ENCODE data around the gene LRRC4. TPM values are rescaled to one million over a fixed set of nuclear protein-coding genes. Genes with fewer than 3 reads are reported as not detected.

The LRRC4 gene
- total RNA-seq, 1 donor = 0.72 TPM

GRCh38 chr7:128029405-128029995 is 1.7 kb downstream of the LRRC4 start:
- Histone ChIP-seq H3K4me3 (ENCODE audit: insufficient read depth, low read length) (no peak overlapping the region), H2AFZ (ENCODE audit: low read length) (no peak overlapping the region), H3K36me3 (ENCODE audit: insufficient read depth, low read length) (peaks cover 4% of the 10 kb centered on the region), H3K4me2 (ENCODE audit: insufficient read depth, low read length) (no peak overlapping the region), H3K27ac (ENCODE audit: low read depth, low read length) (no peak overlapping the region), H3K9me3 (ENCODE audit: low read depth, low read length) (no peaks in the 10 kb centered on the region), H4K20me1 (ENCODE audit: insufficient read depth, low read length) (peaks cover 72% of the 10 kb centered on the region), H3K4me1 (ENCODE audit: insufficient read depth, low read length) (peaks cover 16% of the 10 kb centered on the region), H3K27me3 (ENCODE audit: insufficient read depth, low read length) (no peaks in the 10 kb centered on the region), H3K79me2 (ENCODE audit: insufficient read depth, low read length) (peaks cover 31% of the 10 kb centered on the region)
- DNase-seq (ENCODE audit: insufficient read length, low spot score, missing footprints) = no peak
- TF ChIP-seq CTCF (IDR thresholded peaks at IDR 0.05; ENCODE audit: extremely low read depth, low read depth, low read length) = no peak

GRCh38 chr7:128027485-128027980 is 3.7 kb downstream of the LRRC4 start:
- Histone ChIP-seq H3K27ac (ENCODE audit: low read depth, low read length) (no peak overlapping the region), H3K4me3 (ENCODE audit: insufficient read depth, low read length) (no peak overlapping the region)
- TF ChIP-seq CTCF (IDR thresholded peaks at IDR 0.05; ENCODE audit: extremely low read depth, low read depth, low read length) = no peak

GRCh38 chr7:128026551-128026950 is 4.7 kb downstream of the LRRC4 start:
- no peak overlapping the region for H2AFZ ChIP-seq (ENCODE audit: low read length)
- no peak overlapping the region for H3K4me2 ChIP-seq (ENCODE audit: insufficient read depth, low read length)
- H3K27me3 ChIP-seq (ENCODE audit: insufficient read depth, low read length) = no peaks in the 10 kb centered on the region
- H3K9me3 ChIP-seq (ENCODE audit: low read depth, low read length) = no peaks in the 10 kb centered on the region
- H4K20me1 ChIP-seq (ENCODE audit: insufficient read depth, low read length) = peaks cover 70% of the 10 kb centered on the region
- peaks cover 26% of the 10 kb centered on the region for H3K4me1 ChIP-seq (ENCODE audit: insufficient read depth, low read length)
- no peak overlapping the region for H3K27ac ChIP-seq (ENCODE audit: low read depth, low read length)
- H3K36me3 ChIP-seq (ENCODE audit: insufficient read depth, low read length) = peaks cover 4% of the 10 kb centered on the region
- no peak for TF ChIP-seq CTCF (IDR thresholded peaks at IDR 0.05; ENCODE audit: extremely low read depth, low read depth, low read length)
- no peak overlapping the region for H3K4me3 ChIP-seq (ENCODE audit: insufficient read depth, low read length)
- peaks cover 28% of the 10 kb centered on the region for H3K79me2 ChIP-seq (ENCODE audit: insufficient read depth, low read length)
- no peak for DNase-seq (ENCODE audit: insufficient read length, low spot score, missing footprints)

More at GRCh38 chr7:128027485-128027980, 3.7 kb downstream of the LRRC4 start:
- no peaks in the 10 kb centered on the region for H3K27me3 ChIP-seq (ENCODE audit: insufficient read depth, low read length)
- DNase-seq (ENCODE audit: insufficient read length, low spot score, missing footprints) = no peak
- no peak overlapping the region for H2AFZ ChIP-seq (ENCODE audit: low read length)
- H4K20me1 ChIP-seq (ENCODE audit: insufficient read depth, low read length) = peaks cover 71% of the 10 kb centered on the region
- no peaks in the 10 kb centered on the region for H3K9me3 ChIP-seq (ENCODE audit: low read depth, low read length)
- peaks cover 28% of the 10 kb centered on the region for H3K79me2 ChIP-seq (ENCODE audit: insufficient read depth, low read length)
- H3K4me2 ChIP-seq (ENCODE audit: insufficient read depth, low read length) = no peak overlapping the region
- H3K36me3 ChIP-seq (ENCODE audit: insufficient read depth, low read length) = peaks cover 4% of the 10 kb centered on the region
- H3K4me1 ChIP-seq (ENCODE audit: insufficient read depth, low read length) = peaks cover 21% of the 10 kb centered on the region

GRCh38 chr7:128025819-128026218 is 5.4 kb downstream of the LRRC4 start:
- Histone ChIP-seq H3K4me1 (ENCODE audit: insufficient read depth, low read length) (peaks cover 31% of the 10 kb centered on the region), H3K27me3 (ENCODE audit: insufficient read depth, low read length) (no peaks in the 10 kb centered on the region), H2AFZ (ENCODE audit: low read length) (no peak overlapping the region), H3K36me3 (ENCODE audit: insufficient read depth, low read length) (peaks cover 4% of the 10 kb centered on the region), H3K27ac (ENCODE audit: low read depth, low read length) (no peak overlapping the region), H4K20me1 (ENCODE audit: insufficient read depth, low read length) (peaks cover 72% of the 10 kb centered on the region), H3K4me3 (ENCODE audit: insufficient read depth, low read length) (no peak overlapping the region), H3K4me2 (ENCODE audit: insufficient read depth, low read length) (no peak overlapping the region), H3K79me2 (ENCODE audit: insufficient read depth, low read length) (peaks cover 28% of the 10 kb centered on the region), H3K9me3 (ENCODE audit: low read depth, low read length) (no peaks in the 10 kb centered on the region)
- TF ChIP-seq CTCF (IDR thresholded peaks at IDR 0.05; ENCODE audit: extremely low read depth, low read depth, low read length) = no peak
- no peak for DNase-seq (ENCODE audit: insufficient read length, low spot score, missing footprints)

Data from osteoblast (primary cell).